AG09309 (cell line): ENCODE measurements around the gene PDS5A.
A peak's percentile ranks its signal among the peaks of the same experiment; 100 is the strongest.
"Not testable (repeated sequence)": the region's sequence is repeated elsewhere in the genome, so short reads cannot be mapped to it uniquely, and the experiment has no call there.

Source experiments
- DNase-seq: peaks from one replicate; pipeline ENCODE4 v3.0.0-alpha.2; 2010; ENCODE audit warnings: low read depth
- H3K4me3 ChIP-seq: 2 replicates; pipeline ENCODE4 v1.5.1; 2011; ENCODE audit warnings: mild to moderate bottlenecking, low read depth, low read length, moderate library complexity; ENCODE audit not compliant: control insufficient read depth
- TF ChIP-seq, protein P1 (sequence below): IDR thresholded peaks from 2 replicates; pipeline ENCODE4 v1.5.1; 2011; ENCODE audit warnings: mild to moderate bottlenecking, low read depth, low read length, inconsistent platforms; ENCODE audit not compliant: insufficient read depth, control insufficient read depth; ENCODE audit errors: missing control alignments

PDS5A gene

DNA sequence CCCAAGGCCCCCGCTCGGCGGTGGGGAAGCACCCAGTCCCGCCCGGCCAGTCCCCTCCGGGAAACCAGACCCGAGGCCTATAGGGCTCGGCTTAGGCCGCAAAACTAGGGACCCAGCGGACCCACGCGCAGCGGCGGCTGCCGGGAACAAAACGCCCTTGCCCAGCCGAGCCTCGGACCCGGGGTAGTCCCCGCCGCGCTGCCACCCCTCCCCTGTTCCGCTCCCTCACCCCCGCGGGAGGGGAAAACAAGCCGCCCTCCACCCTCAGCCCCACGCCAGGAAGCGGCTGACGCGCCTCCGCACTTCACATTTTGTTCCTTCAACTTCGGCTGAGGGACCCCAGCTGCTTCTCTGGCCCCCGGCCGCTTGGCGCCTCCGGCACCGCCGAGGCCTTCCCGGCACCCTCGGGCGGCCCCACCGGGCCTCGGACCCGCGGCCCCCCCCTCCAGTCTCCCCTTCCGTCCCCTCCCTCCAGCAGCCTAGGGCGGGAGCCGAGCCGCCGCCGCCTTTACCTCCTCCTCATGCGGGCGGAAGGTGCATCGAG, 694 bp downstream of the PDS5A start:
- DNase-seq, result no peak
- peak overlapping the region; percentile 96 for H3K4me3 ChIP-seq
- TF ChIP-seq, protein P1, sequence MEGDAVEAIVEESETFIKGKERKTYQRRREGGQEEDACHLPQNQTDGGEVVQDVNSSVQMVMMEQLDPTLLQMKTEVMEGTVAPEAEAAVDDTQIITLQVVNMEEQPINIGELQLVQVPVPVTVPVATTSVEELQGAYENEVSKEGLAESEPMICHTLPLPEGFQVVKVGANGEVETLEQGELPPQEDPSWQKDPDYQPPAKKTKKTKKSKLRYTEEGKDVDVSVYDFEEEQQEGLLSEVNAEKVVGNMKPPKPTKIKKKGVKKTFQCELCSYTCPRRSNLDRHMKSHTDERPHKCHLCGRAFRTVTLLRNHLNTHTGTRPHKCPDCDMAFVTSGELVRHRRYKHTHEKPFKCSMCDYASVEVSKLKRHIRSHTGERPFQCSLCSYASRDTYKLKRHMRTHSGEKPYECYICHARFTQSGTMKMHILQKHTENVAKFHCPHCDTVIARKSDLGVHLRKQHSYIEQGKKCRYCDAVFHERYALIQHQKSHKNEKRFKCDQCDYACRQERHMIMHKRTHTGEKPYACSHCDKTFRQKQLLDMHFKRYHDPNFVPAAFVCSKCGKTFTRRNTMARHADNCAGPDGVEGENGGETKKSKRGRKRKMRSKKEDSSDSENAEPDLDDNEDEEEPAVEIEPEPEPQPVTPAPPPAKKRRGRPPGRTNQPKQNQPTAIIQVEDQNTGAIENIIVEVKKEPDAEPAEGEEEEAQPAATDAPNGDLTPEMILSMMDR, result no peak

DNA sequence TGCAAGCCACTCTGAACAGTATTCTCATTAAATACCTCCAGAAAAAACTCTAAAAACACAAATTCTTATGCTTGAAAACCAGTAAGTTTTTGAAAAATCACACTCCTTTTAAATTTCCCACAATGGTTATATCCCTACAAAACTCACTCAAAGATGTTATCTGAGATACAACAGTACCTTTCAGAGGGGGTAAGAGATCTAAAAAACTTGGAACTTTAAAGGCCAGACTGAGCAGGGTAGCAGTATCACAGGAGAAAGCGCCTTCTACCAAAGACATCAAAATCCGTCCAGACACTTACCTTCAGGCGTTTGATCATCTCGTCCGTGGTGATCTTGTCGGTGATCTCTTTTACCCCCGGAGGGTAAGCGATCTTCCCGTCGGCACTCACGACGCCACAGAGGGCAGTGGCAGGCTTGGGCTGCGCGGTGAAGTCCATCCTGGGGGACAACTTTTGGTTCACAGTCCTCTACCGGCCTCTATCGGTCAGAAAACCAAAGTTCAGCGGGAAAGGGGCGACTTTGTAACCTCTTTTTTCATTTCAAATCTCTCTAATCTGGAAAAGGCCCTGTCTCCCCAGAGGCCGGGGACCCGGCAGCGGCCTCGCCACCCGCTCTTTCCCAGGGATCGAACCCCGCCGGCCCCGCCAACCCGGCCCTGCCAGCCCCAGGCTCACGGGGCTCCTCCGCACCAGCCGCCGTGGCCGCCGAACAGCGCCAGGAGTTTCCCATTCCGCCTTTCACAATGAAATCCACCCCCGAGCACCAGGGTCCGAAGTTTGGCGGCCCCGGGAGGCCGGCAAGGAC, 1.4 kb downstream of the PDS5A start:
- TF ChIP-seq, protein P1, result peak; percentile 92
- peak overlapping the region; percentile 96 for H3K4me3 ChIP-seq
- DNase-seq, result peak; percentile 37

DNA sequence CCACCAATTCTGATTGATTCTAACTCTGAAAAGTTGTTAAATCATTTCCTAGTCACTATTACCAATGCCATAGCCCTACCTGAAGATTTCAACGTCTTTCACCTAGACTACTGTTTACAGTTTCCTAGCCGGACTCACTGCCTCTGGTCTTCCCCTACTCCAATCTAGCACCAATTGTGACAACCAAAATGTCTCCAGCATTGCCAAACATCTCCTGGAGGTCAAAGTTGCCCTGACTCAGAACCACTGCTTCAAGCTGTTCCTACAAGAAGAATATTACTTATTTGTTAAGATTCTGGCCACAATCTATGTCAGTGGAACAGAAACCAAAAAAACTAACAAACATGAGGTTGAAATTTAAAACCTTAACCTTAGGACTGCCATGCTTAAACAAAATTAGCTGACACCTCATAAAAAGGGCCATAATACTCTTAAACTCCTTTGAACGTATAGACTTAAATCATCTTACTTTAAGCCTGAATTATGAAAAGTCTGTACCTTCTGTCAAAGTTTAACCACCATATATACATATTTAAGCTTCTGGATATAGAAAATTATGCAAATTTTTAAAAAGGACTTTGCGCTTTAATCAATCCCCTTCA, 2.1 kb downstream of the PDS5A start:
- no peak overlapping the region for H3K4me3 ChIP-seq
- TF ChIP-seq, protein P1, result no peak
- peak; percentile 31 for DNase-seq

DNA sequence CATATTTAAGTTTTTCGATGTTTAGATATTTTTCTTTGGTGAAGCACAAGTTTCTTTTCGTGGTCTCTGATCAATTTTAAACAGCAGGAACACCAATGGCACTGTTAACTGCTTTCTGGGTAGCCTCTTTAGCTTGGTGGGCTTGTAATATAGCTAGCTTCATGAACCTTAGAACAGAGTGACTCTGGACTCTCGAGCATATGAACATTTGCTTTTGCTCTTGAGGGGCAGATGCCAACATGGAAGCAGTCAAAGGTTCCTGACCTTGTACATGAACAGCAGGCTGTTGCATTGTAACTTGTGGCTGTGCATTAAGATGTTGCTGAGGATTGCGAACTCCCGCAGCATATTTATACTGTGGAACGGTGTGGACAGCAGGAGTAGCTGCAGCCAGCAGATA, 4.7 kb downstream of the PDS5A start:
- not testable (repeated sequence) for H3K4me3 ChIP-seq, DNase-seq

DNA sequence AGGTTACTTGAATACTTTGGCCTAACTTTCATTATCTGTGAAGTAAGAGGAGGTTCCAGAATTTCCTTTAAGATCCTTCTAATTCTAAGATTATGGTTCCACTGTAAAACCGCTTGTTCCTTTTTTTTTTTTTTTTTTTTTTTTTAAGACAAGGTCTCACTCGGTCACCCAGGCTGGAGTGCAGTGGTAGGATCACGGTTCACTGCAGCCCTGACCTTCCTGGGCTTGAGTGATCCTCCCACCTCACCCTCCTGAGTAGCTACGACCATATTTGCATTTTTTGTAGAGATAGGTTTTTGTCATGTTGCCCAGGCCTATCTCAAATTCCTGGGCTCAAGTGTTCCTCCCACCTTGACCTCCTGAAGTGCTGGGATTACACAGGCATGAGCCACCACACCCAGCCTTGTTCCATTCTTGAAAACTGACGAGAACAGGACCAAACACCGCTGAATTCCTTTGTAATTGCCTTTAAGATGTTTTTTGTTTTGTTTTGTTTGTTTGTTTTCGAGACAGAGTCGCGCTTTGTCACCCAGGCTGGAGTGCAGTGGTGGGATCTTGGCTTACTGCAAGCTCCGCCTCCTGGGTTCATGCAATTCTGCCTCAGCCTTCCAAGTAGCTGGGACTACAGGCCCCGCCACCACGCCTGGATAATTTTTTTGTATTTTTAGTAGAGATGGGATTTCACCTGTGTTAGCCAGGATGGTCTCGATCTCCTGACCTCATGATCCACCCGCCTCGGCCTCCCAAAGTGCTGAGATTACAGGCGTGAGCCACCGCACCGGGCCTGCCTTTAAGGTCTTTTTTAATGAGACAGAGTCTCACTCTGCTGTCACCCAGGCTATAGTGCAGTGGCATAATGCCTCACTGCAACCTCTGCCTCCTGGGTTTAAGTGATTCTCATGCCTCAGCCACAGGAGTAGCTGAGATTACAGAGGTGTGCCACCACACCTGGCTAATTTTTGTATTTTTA, 6.8 kb downstream of the PDS5A start:
- H3K4me3 ChIP-seq, result no peak overlapping the region
- DNase-seq, result no peak
- TF ChIP-seq, protein P1, result no peak

DNA sequence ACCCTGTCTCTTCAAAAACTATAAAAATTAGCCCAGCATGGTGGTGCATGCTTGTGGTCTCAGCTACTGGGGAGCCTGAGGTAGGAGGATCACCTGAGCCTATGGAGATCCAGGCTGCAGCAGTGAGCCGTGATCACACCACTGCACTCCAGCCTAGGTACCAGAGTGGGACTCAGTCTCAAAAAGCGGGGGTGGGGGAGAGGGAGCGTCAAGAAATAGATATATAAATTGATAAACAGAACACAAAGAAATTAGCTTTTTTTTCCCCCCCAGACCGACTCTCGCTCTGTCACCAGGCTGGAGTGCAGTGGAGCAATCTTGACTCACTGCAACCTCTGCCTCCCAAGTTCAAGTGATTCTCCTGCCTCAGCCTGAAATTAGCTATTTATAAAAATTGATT, 14.1 kb downstream of the PDS5A start:
- DNase-seq, result no peak
- TF ChIP-seq, protein P1, result no peak
- H3K4me3 ChIP-seq, result no peak overlapping the region
